ENCODE data around the gene SLC45A2. TPM values are rescaled to one million over a fixed set of nuclear protein-coding genes. Genes with fewer than 3 reads are reported as not detected.

Gene SLC45A2
- total RNA-seq, 2 experiments from 2014 or later = not detected

DNA sequence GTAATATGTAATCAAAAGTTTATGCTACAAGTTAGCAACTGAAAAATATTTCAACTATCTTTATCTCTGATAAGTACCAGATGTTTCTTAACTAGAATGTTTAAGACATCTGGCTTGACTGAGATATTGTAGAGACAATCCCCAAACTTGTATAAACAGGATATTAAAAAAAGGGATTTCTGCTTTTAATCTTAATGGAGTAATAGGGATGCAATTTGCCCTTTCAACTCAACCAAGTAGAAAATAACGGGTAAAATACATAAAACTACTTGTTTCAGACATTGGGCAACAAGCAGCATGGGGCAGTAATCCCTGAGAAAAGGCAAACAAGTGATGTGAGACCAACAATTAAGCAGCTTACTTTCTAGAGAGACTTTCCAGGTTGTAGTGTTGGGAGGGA is 83.3 kb downstream of the SLC45A2 start:
- ChIA-PET POLR2A (no interaction called here), CTCF (no interaction called here)

More for the DNA sequence above, 83.3 kb downstream of the SLC45A2 start:
- DNase-seq = no peak
- Mint-ChIP-seq H3K4me1 (ENCODE audit: low read depth) (no peaks in the 10 kb centered on the region), H3K27ac (no peak overlapping the region), H3K4me3 (no peak overlapping the region), H3K36me3 (ENCODE audit: low read depth) (peaks cover 1% of the 10 kb centered on the region), H3K9me3 (peaks cover 17% of the 10 kb centered on the region), H3K27me3 (peaks cover 2% of the 10 kb centered on the region)
- intact Hi-C loops (cut with micrococcal nuclease) = no loop called here
- no peak for ATAC-seq
- TF ChIP-seq, protein P1, sequence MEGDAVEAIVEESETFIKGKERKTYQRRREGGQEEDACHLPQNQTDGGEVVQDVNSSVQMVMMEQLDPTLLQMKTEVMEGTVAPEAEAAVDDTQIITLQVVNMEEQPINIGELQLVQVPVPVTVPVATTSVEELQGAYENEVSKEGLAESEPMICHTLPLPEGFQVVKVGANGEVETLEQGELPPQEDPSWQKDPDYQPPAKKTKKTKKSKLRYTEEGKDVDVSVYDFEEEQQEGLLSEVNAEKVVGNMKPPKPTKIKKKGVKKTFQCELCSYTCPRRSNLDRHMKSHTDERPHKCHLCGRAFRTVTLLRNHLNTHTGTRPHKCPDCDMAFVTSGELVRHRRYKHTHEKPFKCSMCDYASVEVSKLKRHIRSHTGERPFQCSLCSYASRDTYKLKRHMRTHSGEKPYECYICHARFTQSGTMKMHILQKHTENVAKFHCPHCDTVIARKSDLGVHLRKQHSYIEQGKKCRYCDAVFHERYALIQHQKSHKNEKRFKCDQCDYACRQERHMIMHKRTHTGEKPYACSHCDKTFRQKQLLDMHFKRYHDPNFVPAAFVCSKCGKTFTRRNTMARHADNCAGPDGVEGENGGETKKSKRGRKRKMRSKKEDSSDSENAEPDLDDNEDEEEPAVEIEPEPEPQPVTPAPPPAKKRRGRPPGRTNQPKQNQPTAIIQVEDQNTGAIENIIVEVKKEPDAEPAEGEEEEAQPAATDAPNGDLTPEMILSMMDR (IDR thresholded peaks at IDR 0.05) = no peak

Other genes with a start within 250 kb of the SLC45A2 start
- not detected for gene ADAMTS12, start 92.7 kb downstream of the SLC45A2 start, total RNA-seq
- not detected for gene RXFP3, start 48.3 kb downstream of the SLC45A2 start, total RNA-seq
- gene AMACR, start 23.4 kb upstream of the SLC45A2 start, total RNA-seq = 1 to 10 TPM; 6.5 to 7.7 TPM
- 1 to 10 TPM; 1.3 to 1.4 TPM for gene C1QTNF3, start 58.5 kb upstream of the SLC45A2 start, total RNA-seq